GM19468 (cell line): ENCODE results near the gene FAF1.

Source experiments
- ATAC-seq: cut with Tn5 transposase; IDR thresholded peaks from one replicate; pipeline ENCODE4 v1.9.1; 2021; ENCODE audit warnings: mild to moderate bottlenecking, moderate library complexity, moderate number of reproducible peaks; ENCODE audit not compliant: unreplicated experiment; ENCODE audit errors: extremely low read depth

FAF1 gene

GRCh38 chr1:50415235-50416149 is 544.6 kb downstream of the FAF1 start:
- no peak for ATAC-seq

DNA sequence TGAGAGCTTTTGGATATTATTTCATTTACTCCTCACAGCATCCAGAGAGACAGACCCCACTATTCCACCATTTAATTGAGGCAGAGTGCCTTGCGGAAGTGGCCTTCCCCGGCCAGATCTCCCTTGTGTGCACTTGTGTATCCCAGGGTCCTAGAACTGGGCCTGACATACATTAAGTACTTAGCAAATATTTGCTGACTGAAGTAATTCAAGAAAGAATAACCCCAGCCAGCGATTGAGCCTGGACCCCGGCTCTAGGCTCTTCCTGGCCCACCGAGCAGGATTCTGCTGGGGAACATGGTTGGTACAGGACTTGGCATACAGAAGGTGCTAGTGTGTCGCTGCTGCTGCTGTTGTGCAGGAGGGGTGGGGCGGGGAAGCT is 545.2 kb downstream of the FAF1 start:
- ATAC-seq: no peak

GRCh38 chr1:50412813-50413476 is 547.1 kb downstream of the FAF1 start:
- no peak for ATAC-seq

DNA sequence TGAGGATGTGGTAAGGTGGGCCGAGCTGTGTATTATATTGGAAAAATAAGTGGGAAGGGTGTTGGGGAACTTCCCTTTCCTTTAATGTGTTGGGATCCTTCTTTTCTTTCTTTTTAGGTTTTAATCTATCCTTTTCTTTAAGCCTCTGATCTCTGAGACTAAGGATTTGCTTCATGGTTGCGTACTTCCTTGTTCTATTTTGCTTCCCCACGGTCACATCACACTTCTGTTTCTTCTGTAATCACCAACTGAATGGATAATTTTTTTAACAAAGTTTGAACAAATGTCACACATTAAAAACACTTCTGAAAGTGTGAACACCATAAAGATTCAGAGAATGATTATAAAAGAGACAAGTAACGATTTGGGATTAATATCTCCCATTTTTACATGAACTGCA is 554.3 kb downstream of the FAF1 start:
- no peak for ATAC-seq

GRCh38 chr1:50393522-50394120 is 566.4 kb downstream of the FAF1 start:
- ATAC-seq: no peak
